ENCODE results near the gene MOXD1.

The MOXD1 gene

DNA sequence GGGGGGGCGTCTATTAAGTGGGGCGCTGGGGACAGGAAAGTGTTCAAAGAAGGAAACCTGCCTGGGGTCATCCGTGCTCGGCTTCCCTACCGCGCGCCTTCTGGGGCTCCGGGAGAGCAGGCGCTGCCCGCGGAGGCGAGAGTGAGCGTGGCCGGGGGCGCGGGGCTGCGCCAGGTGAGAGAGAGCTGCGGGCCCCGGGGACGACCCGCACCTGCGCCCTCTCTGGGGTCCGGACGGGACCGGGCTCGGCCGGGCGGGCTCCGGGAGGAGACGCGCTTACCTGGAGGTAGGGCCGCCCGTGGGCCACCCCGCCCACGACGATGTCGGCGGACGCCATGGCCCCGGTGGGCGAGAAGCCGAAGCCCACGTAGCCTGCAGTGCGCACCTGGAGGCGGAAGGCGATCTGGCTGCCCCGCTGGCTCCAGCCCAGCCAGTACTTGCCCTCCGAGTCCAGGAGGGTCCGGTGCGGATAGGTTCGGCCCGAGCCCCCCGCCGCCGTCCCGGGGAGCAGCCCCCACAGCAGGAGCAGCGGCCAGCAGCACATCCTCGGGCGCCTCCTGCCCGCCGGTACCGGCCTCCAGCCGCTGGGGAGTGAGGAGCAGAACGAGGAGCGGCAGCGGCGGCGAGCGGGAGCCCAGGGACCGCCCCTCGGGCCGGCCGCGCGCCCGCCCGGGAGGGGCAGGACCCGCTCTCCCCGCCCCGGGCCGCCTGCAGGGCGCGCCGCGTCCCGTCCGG, at the start of gene MOXD1:
Gene MOXD1 (minus strand): TSS at position 593 of the 735 bp plus-strand sequence. CDS start 49 bp downstream, at position 544.
- no peak for DNase-seq

DNA sequence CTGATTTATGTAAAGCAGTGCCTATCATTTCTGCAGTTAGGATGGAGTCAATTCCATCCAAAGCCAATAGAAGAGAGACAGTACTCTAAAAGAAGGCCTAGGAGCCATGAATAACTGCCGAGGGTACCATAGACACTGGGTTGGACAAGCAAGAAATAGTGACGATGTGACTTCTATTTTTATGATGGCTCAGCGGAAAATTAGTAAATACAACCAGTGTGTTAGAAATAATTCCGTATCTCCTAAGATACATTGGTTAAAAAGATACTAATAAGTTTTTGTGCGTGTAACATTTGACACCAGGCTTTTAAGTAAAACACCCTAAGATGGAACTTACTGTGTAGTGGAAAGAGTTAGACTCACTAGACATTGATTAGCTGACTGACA, 45.6 kb upstream of the MOXD1 start:
- DNase-seq: no peak

DNA sequence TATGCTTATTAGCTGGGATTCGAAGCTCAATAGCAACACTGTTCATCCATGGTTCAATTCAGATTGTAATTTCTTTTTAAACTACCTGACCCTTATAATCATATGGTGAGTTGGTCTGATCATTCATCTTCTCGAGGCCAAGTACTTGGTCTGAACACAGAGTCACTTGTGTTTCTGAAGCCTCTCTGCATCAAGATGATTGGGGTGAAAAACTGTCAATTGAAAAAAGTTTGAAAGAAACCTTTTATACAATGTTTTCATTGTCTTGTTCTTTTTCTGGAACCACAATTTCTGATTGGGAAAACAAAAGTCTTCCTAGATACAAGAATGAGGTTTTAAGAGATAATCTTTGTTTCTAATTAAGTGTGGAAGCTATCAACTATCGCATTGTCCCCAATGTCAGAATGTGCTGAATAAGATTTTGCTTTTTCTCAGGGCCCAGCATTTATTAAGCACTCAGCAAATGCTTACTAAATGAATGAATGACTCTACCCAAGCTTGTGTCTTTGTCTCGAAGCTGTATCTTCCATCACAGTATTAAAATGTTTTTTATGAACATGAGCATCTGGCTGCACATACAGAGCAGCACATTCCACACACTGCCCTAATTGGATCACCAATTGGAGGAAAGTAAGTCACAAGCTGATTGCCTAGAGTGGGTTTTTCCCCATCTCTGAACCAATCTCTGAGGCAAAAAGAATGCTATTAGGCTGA, 45.0 kb upstream of the MOXD1 start:
- DNase-seq: no peak

DNA sequence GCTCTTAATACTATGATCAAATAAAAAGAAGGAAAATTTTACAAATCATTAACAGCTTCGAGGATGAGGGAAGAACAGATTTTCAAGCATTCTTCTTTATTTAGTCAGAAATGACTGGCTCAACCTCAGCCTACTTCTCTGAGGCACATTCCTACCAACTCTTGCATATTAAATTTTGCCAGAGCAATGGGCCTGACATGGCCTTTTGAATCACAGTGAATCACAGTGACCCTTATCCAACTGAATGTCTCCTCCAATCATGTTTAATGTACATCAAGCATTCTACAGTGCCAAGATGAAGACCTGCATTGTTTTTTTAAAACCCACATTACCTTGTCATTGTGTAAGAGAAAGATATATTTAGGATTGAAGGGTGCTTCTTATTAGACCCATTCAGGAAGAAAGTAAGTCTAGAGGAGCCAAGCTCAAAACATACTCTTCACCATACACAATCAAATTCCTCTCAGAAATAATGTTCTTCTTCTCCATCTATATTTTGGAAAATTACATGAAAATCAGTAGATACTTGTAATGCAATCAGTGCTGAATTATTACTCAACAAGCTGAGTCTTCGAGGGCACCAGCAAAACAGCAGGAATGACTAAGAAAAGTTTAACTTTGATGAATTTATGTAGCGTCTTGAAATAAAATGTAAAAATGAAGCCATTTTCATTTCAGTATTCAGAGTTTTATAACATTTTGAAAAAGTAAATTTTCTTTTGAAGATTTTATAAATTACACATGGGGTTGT, 44.1 kb upstream of the MOXD1 start:
- DNase-seq: no peak

DNA sequence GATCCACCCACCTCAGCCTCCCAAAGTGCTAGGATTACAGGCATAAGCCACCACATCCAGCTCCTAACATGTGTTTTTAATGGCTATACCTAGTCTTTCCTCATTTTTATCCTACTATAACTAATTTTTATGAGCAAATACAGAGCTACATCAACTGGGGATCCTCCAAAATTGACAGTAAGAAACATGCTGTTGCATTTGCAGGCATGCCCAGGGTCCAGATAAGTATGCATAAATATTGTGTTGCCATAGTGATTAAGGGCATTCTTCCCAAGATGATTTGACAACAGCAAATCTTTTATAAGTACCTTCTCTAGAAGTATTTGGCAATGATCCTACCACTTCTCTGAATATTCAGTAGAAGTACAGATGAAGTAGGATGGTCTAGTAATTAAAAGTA, 41.9 kb upstream of the MOXD1 start:
- no peak for DNase-seq

DNA sequence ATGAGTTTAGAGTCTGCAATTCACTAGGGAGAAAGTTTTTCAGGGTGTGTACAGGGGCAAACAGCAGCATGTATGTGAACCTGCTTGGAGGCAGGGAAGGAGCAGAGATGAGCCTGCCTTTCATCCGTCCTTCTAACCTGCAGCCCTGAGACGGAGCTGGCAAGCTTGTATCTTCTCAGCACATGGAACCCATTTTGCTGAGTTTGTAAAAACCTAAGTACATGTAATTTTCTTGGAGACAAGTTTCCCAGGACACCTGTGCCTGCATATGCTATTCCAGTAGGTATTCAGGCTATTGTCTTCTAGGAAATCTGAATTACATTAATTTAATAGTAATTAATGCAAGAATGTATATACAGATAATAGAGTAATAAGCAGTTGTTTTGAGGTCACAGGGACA, 28.8 kb upstream of the MOXD1 start:
- DNase-seq: no peak

DNA sequence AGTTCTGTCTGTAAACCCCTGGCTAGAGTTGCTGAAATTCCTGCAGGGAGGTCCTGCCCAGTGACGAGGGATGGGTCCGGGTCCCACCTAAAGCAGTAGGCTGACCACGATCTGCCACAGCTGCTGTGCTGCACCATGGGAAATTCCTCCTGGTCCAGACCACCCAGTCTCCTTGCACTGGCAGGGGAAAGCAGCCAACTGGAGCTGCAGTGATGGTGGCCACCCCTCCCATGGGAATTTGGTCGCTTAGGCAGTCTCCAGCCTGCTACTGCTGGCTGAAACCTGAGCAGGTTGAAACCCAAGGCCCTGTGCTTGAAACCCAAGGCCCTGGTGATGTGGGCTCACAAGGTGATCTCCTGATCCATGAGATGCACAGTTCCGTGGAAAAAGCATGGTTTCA, 23.9 kb upstream of the MOXD1 start:
- DNase-seq: no peak

DNA sequence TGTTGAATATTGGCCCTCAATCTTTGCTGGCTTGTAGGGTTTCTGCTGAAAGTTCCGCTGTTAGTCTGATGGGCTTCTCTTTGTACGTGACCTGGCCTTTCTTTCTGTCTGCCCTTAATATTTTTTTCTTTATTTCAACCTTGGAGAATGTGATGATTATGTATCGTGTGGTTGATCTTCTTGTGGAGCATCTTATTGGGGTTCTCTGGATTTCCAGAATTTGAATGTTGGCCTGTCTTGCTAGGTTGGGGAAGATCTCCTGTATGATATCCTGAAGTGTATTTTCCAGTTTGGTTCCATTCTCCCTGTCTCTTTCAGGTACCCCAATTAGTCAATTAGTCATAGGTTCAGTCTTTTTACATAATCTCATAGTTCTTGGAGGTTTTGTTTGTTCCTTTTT, 22.6 kb upstream of the MOXD1 start:
- DNase-seq: no peak

DNA sequence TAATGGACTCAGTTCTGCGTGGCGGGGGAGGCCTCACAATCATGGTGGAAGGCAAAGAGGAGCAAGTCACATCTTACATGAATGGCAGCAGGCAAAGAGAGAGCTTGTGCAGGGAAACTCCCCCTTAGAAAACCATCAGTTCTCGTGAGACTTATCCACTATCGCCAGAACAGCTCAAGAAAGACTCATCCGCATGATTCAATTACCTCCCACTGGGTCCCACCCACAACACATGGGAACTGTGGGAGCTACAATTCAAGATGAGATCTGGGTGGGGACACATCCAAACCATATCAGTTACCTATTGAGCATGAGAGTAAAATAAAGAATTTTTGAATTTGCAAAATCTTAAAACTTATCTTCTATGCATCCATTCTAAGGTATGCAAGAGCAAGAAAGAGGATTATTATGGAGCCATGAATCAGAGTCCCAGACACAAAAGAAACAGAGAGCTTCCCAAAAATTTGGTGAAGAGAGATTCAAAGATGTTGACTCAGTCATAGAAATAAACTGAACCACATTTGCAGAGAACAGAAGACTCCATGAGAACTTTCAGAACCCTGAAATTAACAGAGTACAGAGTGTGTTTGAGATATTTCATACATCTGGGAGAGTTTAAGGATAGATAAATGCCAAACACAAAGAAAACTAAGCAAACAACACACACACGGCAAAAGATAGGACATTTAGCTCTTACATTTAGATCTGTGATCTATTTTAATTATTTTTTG, 17.1 kb upstream of the MOXD1 start:
- no peak for DNase-seq

DNA sequence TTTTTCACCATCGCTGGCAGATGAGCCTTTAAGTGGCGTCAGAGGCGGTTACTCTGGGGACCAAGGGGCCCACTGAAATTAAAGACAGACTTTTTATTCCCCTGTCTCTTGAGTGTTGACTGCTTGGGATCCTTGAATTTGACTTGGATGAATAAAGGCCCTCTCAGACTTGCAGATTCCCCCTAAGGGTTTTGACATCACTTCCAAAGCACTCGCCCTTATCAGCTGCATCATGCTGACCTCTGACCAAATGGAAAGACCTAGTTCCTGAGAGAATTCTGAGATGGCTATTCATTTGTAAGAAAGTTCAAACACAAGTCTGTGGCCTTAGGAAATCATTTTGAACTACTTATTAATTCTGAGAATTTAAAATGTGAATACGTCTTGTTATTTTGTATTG, 13.5 kb upstream of the MOXD1 start:
- no peak for DNase-seq

DNA sequence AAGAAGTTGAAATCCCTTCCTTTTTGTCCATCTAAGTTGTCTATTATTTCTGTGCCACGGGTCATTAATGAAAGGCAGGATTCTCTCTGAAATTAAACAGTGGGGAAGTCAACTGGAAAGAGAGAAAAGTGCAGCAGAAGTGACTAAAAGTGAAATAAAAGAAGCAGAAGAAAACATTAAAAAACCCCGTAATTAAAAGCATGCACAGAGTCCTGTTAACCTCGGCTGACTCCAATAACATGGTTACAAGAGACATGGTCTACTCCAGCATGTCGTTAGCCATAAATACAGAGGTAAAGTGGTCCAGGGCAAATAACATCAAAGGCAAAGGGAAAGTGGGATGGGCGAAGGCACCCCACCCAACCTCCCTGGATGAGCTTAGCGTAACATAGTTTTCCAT, 13.0 kb upstream of the MOXD1 start:
- DNase-seq: no peak

DNA sequence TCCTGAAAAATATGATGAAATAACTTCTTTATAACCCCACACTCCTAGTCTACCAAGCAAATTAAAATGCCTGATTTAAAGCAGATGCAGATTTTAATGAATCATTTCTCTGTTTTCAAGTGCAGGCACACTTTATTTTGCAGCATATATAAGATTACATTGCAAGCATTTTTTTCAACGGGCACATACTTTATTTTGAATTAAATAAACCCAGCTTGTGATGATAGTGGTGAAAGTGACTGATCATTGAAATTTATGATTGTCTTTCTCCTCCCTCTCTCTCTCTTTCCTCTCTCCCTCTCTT, 12.2 kb upstream of the MOXD1 start:
- DNase-seq: no peak

DNA sequence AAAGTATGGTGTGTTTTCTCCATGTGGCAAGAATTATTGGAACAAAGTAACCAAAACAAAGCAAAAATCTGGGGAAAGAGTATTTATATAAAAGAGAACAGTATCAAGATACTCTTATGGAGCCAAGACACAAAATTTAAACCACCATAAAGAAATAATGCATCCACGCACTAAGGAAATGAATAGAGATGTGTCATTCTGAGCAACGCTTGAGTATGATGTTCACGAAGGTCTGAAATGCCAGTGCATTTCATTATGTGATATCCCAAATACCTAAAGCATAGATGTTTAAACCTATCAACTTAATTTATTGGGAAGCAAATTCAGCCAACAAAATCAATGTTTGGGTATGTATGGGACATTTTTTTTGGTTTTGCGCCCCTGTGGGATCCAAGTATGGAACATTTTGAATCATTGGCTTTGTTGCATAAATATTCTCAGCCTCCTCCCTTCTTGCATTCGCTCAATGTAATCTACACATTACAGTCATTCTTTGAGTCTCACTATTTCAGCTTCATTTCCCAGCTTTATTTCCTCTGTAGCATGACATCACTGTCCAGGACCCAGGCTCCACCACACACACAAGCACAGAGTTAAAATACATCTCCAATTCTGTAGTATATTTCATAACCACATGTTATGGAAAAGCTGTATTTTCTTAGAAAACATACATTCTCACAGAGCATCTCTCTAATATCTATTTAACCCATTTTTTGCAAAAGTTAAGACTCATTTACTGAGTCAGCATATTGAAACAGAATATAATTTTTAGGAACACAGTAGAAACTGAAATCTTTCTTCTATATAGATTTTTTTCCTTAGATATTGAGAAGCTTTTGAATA, 11.6 kb upstream of the MOXD1 start:
- no peak for DNase-seq

DNA sequence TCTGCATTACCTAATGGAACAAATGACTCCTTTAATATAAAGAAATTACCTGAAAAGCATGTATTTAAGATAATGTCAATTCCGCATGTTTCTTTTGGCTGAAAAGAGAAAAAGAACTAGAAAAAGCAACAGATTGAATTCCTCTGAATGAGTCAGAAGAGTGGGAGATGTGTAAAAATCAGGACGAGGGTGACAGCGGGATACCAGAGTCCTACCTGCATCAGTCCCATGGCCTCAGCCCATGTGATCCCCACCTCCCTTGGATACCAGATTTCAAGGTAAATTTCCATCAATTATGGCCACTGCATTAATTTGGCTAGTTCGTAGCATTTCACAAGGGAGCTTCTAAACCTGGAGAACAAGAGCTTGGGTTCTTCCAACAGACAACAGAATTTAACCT, 10.0 kb upstream of the MOXD1 start:
- DNase-seq: no peak

DNA sequence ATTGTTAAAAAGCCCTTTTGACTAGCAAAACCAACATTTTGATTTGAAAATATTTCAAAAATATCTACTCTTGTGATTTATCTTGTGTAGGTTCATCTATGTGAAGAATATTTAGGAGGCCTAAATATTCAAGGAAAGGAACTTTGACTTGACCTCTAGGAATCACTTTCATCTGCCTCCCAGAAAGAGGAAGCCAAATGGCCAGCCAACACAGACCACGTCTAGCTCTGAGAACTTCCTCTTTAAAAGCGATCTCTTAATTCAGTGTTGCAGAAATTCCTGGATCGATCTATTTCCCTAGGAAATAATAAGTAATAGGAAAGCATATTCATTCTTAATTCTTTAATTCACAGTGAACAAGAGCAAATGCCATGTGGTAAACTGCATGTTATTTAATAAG, 9.6 kb upstream of the MOXD1 start:
- DNase-seq: no peak

DNA sequence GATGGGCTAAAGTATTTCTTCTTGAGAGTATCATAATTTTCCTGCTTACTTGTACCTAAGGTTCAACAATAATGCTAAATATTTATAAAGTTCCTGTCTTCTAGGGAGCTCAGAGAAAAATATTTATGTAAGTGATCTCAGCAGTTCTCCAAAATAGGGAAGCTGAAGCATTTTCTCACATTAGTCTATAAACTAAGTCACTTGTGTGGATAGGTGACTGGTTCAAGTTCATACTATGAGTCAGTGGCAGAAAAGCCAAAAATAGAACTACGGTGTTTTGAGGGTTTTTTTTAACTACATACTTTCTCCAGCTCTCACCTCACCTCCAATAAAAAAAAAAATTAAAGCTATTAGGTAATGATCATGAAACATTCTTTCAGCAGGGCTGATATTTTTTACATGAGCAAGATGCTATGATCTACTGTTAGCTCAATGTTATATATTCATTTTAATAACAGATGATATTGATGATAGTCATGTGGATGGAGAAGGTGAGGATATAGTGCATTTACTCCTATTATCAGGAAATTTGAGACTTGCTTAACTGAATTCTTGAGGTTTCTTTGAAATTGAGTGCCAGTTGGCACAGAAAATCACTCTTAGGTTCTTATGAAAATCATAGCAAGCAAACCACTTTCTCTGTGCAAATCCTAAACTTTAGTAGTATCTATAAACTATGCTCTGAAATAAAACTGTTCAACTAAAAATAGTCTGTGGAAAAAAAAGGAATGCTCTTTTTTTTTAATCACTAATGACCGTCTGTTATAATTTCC, 4.1 kb upstream of the MOXD1 start:
- DNase-seq: no peak

DNA sequence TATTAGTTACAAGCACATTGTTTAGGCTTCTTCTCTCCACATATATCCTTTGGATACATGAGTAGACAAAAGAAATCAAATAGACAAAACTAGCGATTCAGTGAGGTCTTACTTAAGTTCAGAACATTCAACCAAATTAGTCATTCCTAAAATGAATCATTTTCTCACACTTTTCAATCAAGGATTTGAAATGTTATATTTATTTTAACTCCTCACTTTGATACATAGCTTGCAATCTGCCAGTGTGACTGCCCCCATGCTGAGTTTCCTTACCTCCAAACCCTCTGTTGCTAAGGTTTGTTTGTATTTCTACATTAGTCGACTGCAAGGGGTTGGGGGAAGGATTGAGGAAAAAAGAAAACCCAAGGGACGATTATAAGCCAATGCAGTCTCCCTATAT, 3.5 kb upstream of the MOXD1 start:
- DNase-seq: no peak

DNA sequence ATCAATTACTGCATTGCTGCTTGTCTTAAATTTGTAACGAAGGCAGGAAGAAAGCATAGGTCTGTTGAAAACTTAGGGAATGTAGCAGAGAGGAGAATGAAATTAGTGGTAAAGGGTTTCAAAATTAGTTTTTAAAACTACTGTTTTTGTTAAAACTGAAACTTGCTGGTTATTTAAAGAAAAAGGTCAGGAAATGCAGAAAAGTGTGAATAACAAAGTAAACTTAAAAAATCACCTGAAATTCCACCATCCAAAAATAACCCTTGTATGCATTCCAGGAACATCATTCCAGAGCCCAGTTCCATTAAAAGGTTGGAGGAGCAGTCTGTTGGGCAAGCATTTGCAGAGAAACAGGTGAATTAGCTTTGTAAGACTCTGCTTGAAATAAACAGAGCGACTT, 3.1 kb upstream of the MOXD1 start:
- DNase-seq: no peak

DNA sequence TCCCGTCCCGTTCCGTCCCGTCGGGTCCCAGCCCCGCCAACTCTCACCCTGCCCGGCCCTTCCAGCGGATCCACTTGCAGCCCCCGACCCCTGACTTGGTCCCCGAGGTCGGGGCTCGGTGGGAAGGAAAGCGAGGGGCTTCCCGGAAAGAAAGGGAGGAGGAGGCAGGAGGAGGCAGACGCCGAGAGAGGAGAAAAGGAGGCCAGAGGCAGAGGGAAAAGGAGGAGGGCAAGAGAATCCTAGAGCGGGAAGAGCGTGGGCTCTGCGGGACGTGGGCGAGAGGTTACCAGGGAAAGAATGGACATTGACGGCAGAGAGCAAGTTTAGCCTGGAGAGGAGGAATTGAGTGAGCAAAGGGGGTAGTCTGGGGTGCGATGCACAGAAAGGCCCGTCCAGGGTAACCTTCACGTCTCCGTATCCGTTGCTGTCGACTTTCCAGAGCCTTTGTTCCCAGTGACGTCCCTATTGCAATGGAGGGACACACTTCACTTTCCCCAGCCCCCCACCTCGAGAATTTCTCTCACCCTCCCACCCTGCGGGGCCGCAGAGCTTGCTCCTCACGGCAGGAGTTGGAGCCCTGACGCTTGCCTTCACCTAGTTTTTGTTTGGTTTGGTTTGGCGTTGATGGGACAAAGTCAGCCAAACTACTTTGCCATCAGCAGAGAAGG, 477 bp upstream of the MOXD1 start:
- DNase-seq: no peak

DNA sequence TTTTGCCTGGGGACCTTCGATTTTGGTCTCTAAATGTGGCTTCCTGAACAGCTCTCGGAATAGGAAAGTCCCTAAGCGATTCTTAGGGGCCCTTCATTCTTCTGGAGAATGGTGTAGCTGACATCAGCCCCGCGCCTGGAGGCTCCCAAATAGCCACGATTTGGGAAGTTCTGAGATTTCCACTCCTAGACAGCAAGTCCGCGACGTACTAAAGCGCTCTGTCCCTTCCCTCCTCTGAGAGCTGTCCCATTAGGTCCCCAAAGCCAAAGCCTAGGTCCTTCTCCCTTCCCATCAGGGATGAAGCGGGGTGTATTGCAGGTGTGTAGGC, 756 bp downstream of the MOXD1 start:
- DNase-seq: no peak

DNA sequence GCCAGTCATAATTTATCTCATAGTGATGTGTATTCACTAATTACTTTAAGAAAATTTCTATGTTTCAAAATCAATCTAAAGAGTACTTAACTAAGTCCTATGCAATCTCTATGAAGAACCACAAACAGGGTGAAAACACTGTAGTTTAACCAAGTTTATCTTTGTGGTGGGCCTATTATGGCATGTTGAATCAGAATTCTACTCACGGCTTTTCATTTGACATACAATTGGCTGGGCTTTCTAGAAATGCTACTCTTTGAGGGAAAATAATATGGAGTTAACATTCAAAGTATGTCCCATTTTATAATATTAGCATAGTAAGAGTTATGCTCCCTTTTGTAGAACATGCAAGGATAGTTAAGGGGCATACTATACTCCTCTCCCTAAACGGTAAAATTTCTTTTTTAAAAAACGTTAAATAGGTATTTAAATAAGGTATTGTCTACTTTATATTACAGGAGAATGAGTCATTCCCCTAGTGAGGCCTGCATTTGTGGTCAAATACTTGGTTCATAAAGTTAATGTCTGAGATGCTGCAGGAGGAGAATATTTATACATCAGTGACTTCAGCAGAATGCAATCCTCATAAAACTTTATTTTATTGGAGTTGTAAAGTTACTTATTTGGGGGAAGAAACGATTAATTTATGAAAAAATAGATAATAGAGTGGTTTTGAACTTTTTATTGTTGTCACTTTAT, 1.8 kb downstream of the MOXD1 start:
- DNase-seq: no peak
